ENCODE results near the gene RIBC1.
"Not testable (repeated sequence)": the region's sequence is repeated elsewhere in the genome, so short reads cannot be mapped to it uniquely, and the experiment has no call there.

Gene RIBC1

DNA sequence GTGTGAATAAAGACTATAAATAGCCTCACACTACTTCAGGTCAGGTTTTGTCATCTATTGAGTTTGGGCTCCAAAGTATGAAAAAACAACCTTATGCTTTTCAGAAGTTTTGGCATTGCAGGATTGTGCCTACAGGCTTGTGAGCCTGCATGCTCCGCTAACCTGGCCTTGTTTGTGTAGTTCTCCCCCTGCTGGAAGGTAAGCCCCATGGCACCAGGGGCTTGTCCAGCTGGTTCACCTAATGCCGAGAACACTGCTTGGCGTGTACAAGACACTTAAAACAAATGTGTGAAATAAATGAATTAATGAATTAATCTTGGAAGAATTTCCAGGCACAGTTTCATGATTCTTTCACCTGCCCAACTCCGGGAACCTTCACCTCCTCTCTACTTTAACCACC lies 13.3 kb downstream of the RIBC1 start:
- DNase-seq (ENCODE audit: low spot score), result peak; percentile 79

- no peak for DNase-seq (ENCODE audit: low spot score)
Observed at GRCh38 chrX:53437206-53437605, 14.5 kb downstream of the RIBC1 start.

DNA sequence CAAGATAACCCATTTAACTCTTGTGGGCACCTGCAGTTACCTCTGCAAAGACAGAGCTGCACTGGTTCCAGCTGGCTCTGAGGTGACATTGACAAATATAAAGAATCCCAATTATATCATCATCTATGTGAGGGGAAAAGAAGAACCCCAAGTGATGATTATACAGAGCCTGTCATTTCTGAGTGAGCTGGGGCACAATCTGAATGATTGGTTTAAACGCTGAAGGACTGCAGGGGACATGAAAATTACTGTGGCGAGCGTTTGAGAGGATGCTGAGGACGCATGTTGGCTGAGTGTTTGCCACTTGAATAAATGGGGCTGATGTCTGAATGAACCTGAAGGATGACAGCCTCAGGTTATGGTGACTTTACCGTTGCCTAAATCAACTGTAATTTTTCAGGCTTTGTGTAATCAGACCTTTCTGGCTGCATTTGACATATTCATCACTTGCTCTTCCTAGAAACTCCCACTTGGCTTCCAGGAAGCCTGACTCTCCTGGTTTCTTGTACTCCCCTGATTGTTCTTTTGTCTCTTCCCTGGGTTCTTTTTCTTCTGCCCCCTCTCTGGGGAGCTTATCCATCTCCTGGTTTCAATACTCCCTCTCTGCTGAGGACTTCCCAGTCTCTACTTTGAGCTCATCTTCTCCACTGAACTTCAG lies 15.6 kb downstream of the RIBC1 start:
- DNase-seq (ENCODE audit: low spot score), result no peak

GRCh38 chrX:53438832-53439230 lies 16.2 kb downstream of the RIBC1 start:
- DNase-seq (ENCODE audit: low spot score), result no peak

DNA sequence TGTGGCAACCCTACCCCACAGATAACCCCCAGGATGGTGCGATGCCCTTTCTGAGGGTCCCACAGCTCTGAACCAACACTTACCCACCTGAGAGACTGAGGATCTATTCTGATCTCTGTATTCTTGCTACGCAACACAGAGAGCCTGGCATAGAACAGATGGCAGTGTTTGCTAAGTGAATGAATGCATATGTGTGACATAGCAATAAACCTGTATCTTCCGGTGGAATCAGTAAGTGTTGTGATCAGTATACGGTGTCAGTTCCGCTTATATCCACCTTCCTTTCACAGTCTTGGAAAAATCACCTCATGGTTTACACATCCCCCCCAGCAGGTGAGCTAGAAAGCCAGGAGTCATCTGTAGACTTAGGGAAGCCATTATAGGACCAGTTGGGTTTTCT lies 17.4 kb downstream of the RIBC1 start:
- DNase-seq (ENCODE audit: low spot score), result peak; percentile 53

GRCh38 chrX:53440621-53441517 lies 18.2 kb downstream of the RIBC1 start:
- DNase-seq (ENCODE audit: low spot score), result peak; percentile 70

DNA sequence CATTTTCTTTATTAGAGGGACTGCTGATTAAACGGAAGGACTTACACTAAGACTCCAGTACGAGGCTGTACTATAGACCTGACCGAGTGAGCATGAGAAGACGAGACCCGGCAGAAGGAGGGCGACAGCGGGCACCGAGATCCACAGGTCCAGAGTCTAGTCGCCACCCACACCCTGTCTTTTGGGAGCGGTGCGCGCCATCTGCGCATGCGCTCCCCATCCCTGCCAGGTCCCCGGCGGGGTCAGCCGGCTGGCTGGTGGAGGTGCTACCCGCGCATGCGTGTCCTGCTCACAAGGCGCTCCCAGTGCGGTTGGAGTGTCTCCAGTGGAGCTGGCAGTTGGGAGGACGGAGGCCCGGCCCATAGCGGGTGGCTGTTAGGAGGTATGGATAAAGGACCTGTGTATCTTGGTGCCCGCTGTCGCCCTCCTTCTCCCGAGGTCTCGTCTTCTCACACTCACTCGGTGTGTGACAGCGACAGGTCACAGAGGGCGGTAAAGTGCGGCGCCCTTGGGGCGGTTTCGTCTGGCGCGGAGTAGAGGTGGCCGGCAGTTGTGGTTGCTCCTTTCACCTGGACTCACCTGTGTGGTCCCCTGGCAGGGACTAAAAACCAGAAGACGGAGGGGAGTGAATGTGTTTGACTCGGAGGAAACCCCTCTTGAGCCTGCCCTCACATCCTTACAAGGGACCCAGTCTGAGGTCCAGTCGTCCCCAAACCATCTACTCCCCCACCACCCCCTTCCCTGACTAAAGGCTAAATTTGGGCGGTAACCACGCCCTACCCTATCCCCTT lies 19.1 kb downstream of the RIBC1 start:
- DNase-seq (ENCODE audit: low spot score), result peak; percentile 80

DNA sequence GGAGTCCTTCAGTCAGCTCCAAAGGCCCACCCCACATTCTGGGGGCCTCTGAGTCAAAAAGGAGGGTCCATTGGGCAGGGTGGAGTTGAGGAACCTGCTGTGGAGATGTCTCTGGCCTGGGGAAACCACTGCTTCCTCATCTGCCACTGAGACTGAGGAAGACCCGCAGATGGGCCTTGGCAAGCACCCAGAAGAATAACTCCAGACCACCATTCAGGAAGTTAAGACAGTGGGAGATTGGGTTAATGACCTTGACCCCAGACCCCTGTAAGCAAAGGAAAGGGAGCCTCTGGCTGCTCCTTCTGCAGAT lies 19.6 kb downstream of the RIBC1 start:
- DNase-seq (ENCODE audit: low spot score), result no peak

- peak; percentile 45 for DNase-seq (ENCODE audit: low spot score)
Observed at GRCh38 chrX:53445977-53446376, 23.3 kb downstream of the RIBC1 start.

DNA sequence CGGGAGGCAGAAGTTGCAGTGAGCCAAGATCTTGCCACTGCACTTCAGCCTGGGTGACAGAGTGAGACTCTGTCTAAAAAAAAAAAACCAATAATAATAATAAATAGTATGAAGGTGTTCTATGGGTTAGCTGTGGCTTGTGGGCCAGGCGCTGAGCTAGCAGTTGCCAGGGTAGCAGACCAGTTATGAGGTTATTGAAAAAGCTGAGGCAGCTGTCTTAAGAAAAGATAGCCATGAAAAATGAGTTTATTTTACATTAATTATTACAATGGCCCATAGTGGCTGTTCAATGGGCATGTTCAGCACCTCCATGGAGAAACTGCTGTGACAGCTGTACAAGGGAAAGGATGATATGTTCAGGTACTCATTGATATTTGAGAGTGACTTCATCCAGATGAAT lies 24.8 kb downstream of the RIBC1 start:
- no peak for DNase-seq (ENCODE audit: low spot score)

DNA sequence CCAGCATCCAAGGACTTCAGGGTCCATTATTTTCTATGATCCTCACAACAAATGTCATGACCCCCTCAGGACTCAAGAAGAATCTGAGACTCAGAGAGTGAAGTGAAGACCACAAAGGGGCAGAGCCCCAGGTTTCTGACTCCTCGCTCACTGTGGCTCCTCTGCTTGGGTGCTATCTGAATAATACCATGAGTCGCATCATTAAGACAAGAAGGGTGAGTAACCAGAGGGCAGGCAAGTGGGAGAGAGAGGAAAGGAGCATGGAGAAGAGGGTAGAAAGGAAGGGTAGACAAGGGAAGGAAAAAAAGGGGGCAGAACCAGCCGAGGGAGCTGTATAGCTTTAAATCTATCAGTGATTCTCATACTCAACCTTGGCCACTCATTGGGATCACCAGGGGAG lies 27.0 kb downstream of the RIBC1 start:
- no peak for DNase-seq (ENCODE audit: low spot score)

- DNase-seq (ENCODE audit: low spot score), result no peak
Observed at GRCh38 chrX:53452812-53453211, 30.1 kb downstream of the RIBC1 start.

GRCh38 chrX:53456254-53456653 lies 33.6 kb downstream of the RIBC1 start:
- no peak for DNase-seq (ENCODE audit: low spot score)

GRCh38 chrX:53458082-53458481 lies 35.4 kb downstream of the RIBC1 start:
- DNase-seq (ENCODE audit: low spot score), result no peak

- DNase-seq (ENCODE audit: low spot score), result not testable (repeated sequence)
Observed at GRCh38 chrX:53468659-53469058, 46.0 kb downstream of the RIBC1 start.

GRCh38 chrX:53471346-53471745 lies 48.7 kb downstream of the RIBC1 start:
- no peak for DNase-seq (ENCODE audit: low spot score)

DNA sequence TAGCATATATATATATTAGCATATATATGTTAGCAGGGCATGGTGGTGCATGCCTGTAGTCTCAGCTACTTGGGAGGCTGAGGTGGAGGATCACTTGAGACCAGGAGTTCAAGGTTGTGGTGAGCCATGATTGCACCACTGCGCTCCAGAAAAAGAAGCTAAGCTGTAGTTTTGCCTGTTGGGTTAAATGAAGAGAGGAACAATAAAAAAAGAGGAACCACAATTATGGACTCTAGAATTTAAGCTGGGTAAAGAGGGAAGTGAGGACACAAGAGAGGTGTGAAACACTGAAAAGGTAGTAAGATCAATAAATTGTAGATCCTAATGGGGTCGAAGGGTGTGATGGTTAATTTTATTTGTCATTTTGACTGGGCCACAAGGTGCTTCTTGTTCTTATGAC lies 52.0 kb downstream of the RIBC1 start:
- DNase-seq (ENCODE audit: low spot score), result no peak

DNA sequence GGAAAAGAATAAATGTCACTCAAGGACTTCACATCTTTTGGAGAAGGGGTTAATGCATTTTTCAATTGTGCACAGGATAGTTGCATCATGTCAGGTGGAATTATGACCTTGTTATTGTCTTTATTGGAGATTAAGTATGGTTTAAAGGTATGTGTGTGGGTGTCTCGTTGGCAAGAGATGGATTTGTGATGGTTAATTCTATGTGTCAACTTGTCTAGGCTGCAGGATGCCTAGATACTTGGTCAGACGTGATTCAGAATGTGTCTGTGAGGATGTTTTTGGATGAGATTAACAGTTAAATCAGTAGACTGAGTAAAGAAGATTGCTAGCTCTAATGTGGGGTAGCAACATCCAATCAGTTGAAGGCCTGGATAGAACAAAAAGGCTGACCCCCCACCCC lies 53.7 kb downstream of the RIBC1 start:
- DNase-seq (ENCODE audit: low spot score), result no peak

DNA sequence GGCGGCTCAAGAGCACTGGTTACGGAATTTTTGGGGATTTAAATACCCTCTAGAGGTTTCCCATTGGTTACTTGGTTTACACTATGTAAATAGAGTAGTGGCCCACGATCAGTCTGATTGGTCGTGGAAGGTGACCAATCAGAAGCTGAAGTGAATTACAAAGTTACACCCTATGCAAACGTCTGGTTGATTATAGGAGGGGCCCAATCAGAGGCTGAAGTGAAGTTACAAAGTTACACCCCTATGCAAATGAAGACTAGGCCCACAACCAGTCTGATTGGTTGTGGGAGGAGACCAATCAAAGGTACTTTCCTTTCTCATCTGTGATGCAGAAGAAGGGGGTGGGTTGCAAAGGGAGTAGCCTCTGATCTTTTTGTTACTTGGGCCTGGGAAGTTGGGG lies 56.6 kb downstream of the RIBC1 start:
- DNase-seq (ENCODE audit: low spot score), result no peak
